ENCODE results near the gene OSM.

- TF ChIP-seq, protein P1, sequence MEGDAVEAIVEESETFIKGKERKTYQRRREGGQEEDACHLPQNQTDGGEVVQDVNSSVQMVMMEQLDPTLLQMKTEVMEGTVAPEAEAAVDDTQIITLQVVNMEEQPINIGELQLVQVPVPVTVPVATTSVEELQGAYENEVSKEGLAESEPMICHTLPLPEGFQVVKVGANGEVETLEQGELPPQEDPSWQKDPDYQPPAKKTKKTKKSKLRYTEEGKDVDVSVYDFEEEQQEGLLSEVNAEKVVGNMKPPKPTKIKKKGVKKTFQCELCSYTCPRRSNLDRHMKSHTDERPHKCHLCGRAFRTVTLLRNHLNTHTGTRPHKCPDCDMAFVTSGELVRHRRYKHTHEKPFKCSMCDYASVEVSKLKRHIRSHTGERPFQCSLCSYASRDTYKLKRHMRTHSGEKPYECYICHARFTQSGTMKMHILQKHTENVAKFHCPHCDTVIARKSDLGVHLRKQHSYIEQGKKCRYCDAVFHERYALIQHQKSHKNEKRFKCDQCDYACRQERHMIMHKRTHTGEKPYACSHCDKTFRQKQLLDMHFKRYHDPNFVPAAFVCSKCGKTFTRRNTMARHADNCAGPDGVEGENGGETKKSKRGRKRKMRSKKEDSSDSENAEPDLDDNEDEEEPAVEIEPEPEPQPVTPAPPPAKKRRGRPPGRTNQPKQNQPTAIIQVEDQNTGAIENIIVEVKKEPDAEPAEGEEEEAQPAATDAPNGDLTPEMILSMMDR (IDR thresholded peaks at IDR 0.05), result no peak
- no peak for TF ChIP-seq POLR2A (IDR thresholded peaks at IDR 0.05)
These were observed 25.9 kb downstream of the OSM start for GRCh38 chr22:30240541-30241417.

All from body of pancreas (tissue), 4 donors.